Endothelial cell of umbilical vein (primary cell): ENCODE results near the gene USP34.

Experiments used
- CTCF ChIP-seq, 2 donors: IDR thresholded peaks; 1 replicate in 1 of 2; 2 replicates in 1 of 2; pipeline ENCODE4 v1.5.1; 2011; ENCODE audit warnings: low read length in 2 of 2, mild to moderate bottlenecking in 2 of 2, moderate library complexity in 2 of 2, control low read depth in 1 of 2, inconsistent platforms in 1 of 2, low read depth in 1 of 2; ENCODE audit not compliant: insufficient read depth in 1 of 2; ENCODE audit errors: extremely low read depth in 1 of 2
- EZH2 ChIP-seq: IDR thresholded peaks from 2 replicates; pipeline ENCODE4 v1.6.1; 2012; ENCODE audit warnings: borderline replicate concordance, low read depth, mild to moderate bottlenecking, moderate library complexity, low read length, inconsistent platforms; ENCODE audit not compliant: severe bottlenecking
- GATA2 ChIP-seq: IDR thresholded peaks from 2 replicates; pipeline ENCODE4 v1.7.0; 2011; ENCODE audit warnings: low read depth, mild to moderate bottlenecking, moderate library complexity, mixed read lengths, low read length; ENCODE audit not compliant: insufficient read length, insufficient read depth
- JUN ChIP-seq: IDR thresholded peaks from 2 replicates; pipeline ENCODE4 v1.6.1; 2011; ENCODE audit warnings: borderline replicate concordance, low read depth; ENCODE audit not compliant: insufficient read length, insufficient read depth
- MYC ChIP-seq: IDR thresholded peaks from one replicate; pipeline ENCODE4 v1.6.1; 2011; ENCODE audit warnings: mild to moderate bottlenecking, low read depth, low read length
- POLR2A ChIP-seq: IDR thresholded peaks from 2 replicates; pipeline ENCODE4 v1.6.1; 2012; ENCODE audit warnings: low read depth, mild to moderate bottlenecking, control low read depth, low read length
- POLR2AphosphoS5 ChIP-seq: IDR thresholded peaks from 2 replicates; pipeline ENCODE4 v1.6.1; 2012; ENCODE audit warnings: low read depth, mild to moderate bottlenecking, control low read depth, low read length, moderate library complexity; ENCODE audit not compliant: insufficient read depth
- TF ChIP-seq, protein P1 (sequence below): IDR thresholded peaks from 2 replicates; pipeline ENCODE4 v1.6.1; 2011; ENCODE audit not compliant: insufficient read depth, insufficient read length

DNA sequence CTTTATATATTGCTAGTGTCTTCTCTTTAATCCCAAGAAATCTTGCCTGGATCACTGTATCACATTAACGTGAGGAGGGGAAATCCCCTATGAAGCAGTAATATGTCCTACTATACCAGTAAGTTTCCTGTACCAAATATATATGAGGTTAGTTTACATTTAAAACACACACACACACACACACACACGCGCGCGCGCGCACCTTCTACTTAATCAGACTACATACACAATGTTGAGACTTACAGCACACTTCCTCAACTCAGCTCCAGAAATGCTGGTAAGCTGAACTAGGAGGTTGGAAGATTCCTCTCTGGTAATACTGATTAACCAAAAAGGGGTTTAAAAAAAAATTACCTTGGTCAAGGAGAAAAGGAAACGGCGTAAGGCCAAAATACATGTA, 49.3 kb downstream of the USP34 start:
- no peak for TF ChIP-seq CTCF (IDR thresholded peaks at IDR 0.05; ENCODE audit: extremely low read depth in 1 of 2, insufficient read depth in 1 of 2, low read depth in 1 of 2, low read length in 2 of 2)
- TF ChIP-seq POLR2A: no peak
- no peak for TF ChIP-seq EZH2
- TF ChIP-seq, protein P1, sequence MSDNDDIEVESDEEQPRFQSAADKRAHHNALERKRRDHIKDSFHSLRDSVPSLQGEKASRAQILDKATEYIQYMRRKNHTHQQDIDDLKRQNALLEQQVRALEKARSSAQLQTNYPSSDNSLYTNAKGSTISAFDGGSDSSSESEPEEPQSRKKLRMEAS: no peak
- no peak for TF ChIP-seq POLR2AphosphoS5
- no peak for TF ChIP-seq JUN
- no peak for TF ChIP-seq MYC
- TF ChIP-seq GATA2: no peak
